Immature natural killer cell (primary cell): Measurements from ENCODE around the gene UBE3B. TPM values are rescaled to one million over a fixed set of nuclear protein-coding genes. Genes with fewer than 3 reads are reported as not detected.
A peak's percentile ranks its signal among the peaks of the same experiment; 100 is the strongest.

Experiments used
- DNase-seq, 3 donors: peaks; one replicate each; pipeline ENCODE4 v3.0.0; 2022; ENCODE audit warnings: mixed read lengths in 1 of 3
- H3K27ac Mint-ChIP-seq, 6 donors: one replicate each; pipeline ENCODE4 v1.8.0; 2020; ENCODE audit warnings: mixed read lengths in 6 of 6, mild to moderate bottlenecking in 5 of 6, inconsistent platforms in 4 of 6, moderate library complexity in 3 of 6
- H3K27me3 Mint-ChIP-seq, 3 donors: one replicate each; pipeline ENCODE4 v1.8.0; 2020 to 2021; ENCODE audit warnings: low read depth in 3 of 3, mild to moderate bottlenecking in 3 of 3, mixed read lengths in 3 of 3, moderate library complexity in 3 of 3, inconsistent platforms in 1 of 3
- H3K36me3 Mint-ChIP-seq, 3 donors: one replicate each; pipeline ENCODE4 v1.8.0; 2020; ENCODE audit warnings: mixed read lengths in 3 of 3, inconsistent platforms in 2 of 3, mild to moderate bottlenecking in 2 of 3
- H3K4me1 Mint-ChIP-seq, 2 donors: one replicate each; pipeline ENCODE4 v1.8.0; 2020; ENCODE audit warnings: inconsistent platforms in 2 of 2, mild to moderate bottlenecking in 2 of 2, mixed read lengths in 2 of 2, moderate library complexity in 1 of 2
- H3K4me3 Mint-ChIP-seq, 5 donors: one replicate each; pipeline ENCODE4 v1.8.0; 2020; ENCODE audit warnings: mild to moderate bottlenecking in 5 of 5, mixed read lengths in 5 of 5, inconsistent platforms in 3 of 5, moderate library complexity in 3 of 5
- H3K9me3 Mint-ChIP-seq, 6 donors: one replicate each; pipeline ENCODE4 v1.8.0; 2020; ENCODE audit warnings: mild to moderate bottlenecking in 6 of 6, mixed read lengths in 6 of 6, inconsistent platforms in 4 of 6, moderate library complexity in 3 of 6
- polyA plus RNA-seq, 3 donors: library from polyadenylated mRNA; unstranded; fragments of 300-500 nt; fragmentation: Illumina TruSeq; gene quantifications; one replicate each; pipeline ENCODE4 v1.2.3, GENCODE V29; 2021

Gene UBE3B
- polyA plus RNA-seq, 3 donors from 2014 or later, result 25.3 to 41.2 (median 34.2) TPM

DNA sequence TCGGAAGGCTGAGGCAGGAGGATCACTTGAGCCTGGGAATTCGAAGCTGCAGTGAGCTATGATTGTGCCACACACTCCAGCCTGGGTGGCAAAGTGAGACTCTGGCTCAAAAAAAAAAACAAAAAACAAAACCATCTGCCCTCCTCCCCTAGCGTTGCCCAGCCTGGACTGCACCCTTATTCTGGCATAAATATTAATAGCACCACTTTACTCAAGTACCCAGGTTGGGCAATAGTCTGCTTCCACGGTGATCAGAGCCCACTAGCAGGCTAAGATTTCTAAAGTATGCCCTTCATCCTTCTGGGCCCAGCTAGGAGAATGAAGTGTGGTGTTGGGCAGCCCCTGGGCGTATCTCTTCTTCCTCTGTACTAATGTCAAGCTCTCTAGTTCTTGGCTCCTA, 33.6 kb upstream of the UBE3B start:
- DNase-seq, result no peak
- peaks cover 8 to 30% (median 9%) of the 10 kb centered on the region in 3 donors for H3K36me3 Mint-ChIP-seq
- no peaks in the 10 kb centered on the region for H3K9me3 Mint-ChIP-seq
- peak overlapping the region in 4 of 5 donors; percentile 39 to 65 (median 54) for H3K4me3 Mint-ChIP-seq
- peaks cover 55 to 62% of the 10 kb centered on the region in 2 donors for H3K4me1 Mint-ChIP-seq
- H3K27ac Mint-ChIP-seq, result peak overlapping the region; percentile 90 to 99 (median 93)
- H3K27me3 Mint-ChIP-seq, result peaks cover 0 to 5% (median 2%) of the 10 kb centered on the region in 3 donors

DNA sequence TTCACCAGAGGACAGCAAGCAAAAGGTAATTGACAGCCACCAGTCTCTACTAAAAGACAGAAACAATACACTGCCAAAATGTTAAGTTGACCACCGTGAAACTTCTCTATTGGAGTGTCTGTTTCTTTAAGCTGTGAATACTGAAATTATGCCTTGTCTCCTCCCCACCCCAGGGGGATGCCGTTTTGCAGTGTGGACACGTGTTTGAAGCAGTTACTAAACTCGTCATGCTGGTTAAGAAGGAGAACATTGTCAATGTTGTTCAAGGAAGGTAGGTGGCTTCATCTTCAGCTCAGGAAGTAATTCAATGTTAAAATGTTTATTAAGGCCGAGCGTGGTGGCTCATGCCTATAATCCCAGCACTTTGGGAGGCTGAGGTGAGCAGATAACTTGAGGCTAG, 33.2 kb upstream of the UBE3B start:
- peaks cover 0 to 5% (median 2%) of the 10 kb centered on the region in 3 donors for H3K27me3 Mint-ChIP-seq
- H3K36me3 Mint-ChIP-seq, result peaks cover 8 to 33% (median 11%) of the 10 kb centered on the region in 3 donors
- DNase-seq, result peak in 1 of 3 donors; percentile 35
- peak overlapping the region; percentile 22 to 65 (median 51) for H3K4me3 Mint-ChIP-seq
- no peaks in the 10 kb centered on the region for H3K9me3 Mint-ChIP-seq
- H3K4me1 Mint-ChIP-seq, result peaks cover 59 to 67% of the 10 kb centered on the region in 2 donors
- H3K27ac Mint-ChIP-seq, result peak overlapping the region; percentile 90 to 99 (median 93)

DNA sequence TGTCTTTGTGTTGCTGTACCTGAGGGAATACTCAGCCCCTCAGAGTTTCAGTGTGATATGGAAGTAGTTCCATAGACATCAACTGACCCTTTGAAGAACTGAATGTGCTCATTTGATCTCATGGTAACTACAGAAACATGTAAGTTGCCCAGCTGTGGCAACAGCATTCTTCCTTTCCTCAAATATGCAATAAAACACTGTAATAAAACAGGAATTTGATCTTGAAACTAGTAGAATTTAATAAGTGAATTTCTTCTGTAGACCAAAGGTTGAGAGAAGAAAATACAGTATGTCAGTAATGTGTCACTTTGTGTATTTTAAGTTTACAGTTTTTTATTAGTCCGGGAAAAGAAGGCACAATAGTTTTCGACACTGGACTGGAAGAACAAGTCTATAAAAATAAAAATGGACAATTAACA, 32.2 kb upstream of the UBE3B start:
- H3K9me3 Mint-ChIP-seq, result no peaks in the 10 kb centered on the region
- peaks cover 67 to 76% of the 10 kb centered on the region in 2 donors for H3K4me1 Mint-ChIP-seq
- H3K27ac Mint-ChIP-seq, result peak overlapping the region; percentile 90 to 99 (median 93)
- peak overlapping the region in 3 of 5 donors; percentile 10 to 65 (median 51) for H3K4me3 Mint-ChIP-seq
- H3K27me3 Mint-ChIP-seq, result peaks cover 0 to 7% (median 2%) of the 10 kb centered on the region in 3 donors
- no peak for DNase-seq
- H3K36me3 Mint-ChIP-seq, result peaks cover 8 to 40% (median 16%) of the 10 kb centered on the region in 3 donors

DNA sequence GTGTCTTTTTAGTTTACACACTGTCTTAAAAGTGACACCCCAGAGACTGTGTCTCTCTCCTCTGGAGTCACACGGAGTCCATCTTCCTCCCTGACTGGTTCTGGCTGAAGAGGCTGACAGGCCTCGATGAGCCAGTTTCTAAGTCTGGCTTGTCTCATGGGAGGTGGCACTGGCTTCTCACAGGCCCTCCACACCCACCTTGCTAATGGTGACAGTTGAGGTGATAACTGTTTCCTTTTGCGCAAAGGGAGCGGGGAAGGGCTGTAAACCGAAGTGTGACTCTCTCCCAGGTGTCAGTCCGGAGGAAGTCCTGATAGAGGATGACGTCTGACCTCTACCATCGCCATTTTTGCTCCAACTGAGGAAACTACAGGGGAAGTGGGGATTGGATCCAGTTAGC, 30.6 kb upstream of the UBE3B start:
- H3K27ac Mint-ChIP-seq, result peak overlapping the region; percentile 90 to 99 (median 93)
- peaks cover 8 to 40% (median 17%) of the 10 kb centered on the region in 3 donors for H3K36me3 Mint-ChIP-seq
- peak overlapping the region; percentile 47 to 57 (median 52) for H3K4me3 Mint-ChIP-seq
- peaks cover 84 to 93% of the 10 kb centered on the region in 2 donors for H3K4me1 Mint-ChIP-seq
- H3K27me3 Mint-ChIP-seq, result peaks cover 0 to 10% (median 2%) of the 10 kb centered on the region in 3 donors
- DNase-seq, result peak; percentile 74 to 84 (median 80)
- no peaks in the 10 kb centered on the region for H3K9me3 Mint-ChIP-seq

DNA sequence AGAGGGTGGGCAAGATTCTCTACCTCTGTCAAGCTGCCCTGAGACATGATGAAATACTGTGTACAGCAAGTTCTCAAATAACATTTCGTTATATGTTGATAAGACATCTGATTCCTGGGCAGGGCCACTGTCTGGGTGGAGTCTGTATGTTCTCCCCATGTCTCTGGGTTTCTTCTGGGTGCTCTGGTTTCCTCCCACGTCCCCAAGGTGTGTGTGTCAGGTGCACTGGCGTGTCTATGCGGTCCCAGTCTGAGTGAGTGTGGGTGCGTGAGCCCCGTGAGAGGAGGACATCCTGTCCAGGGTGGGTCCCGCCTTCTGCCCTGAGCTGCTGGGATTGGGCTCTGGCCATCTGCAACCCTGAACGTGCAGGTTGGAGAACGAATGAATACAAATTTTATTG, 30.0 kb upstream of the UBE3B start:
- Mint-ChIP-seq H3K27ac (peak overlapping the region; percentile 90 to 99 (median 93)), H3K4me1 (peaks cover 90 to 96% of the 10 kb centered on the region in 2 donors), H3K9me3 (no peaks in the 10 kb centered on the region), H3K36me3 (peaks cover 13 to 46% (median 19%) of the 10 kb centered on the region in 3 donors), H3K4me3 (peak overlapping the region; percentile 44 to 55 (median 49)), H3K27me3 (peaks cover 0 to 10% (median 2%) of the 10 kb centered on the region in 3 donors)
- DNase-seq, result peak in 2 of 3 donors; percentile 25 to 58

DNA sequence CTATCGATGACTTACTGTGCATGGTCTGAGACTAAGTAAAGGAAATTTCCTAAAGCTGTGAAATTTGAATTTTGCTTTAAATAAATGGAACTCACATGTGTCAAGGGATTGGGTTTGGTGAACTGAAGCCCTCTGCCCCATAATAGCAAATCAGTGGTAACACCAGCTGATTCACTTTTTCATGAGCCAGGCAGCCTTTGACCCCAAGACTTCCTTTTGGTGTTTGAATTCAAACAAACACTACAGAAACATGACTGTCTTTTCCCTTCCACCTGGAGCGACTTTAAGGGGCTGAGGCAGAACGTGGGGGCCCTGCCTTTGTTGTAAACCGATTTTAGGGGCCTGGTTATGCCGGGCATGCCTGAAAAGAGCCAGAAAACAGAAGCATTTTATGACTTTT, 29.2 kb upstream of the UBE3B start:
- H3K4me3 Mint-ChIP-seq, result peak overlapping the region in 3 of 5 donors; percentile 14 to 33 (median 25)
- H3K27me3 Mint-ChIP-seq, result peaks cover 0 to 10% (median 2%) of the 10 kb centered on the region in 3 donors
- no peaks in the 10 kb centered on the region for H3K9me3 Mint-ChIP-seq
- H3K36me3 Mint-ChIP-seq, result peaks cover 14 to 46% (median 20%) of the 10 kb centered on the region in 3 donors
- H3K4me1 Mint-ChIP-seq, result peaks cover 97 to 100% of the 10 kb centered on the region in 2 donors
- DNase-seq, result no peak
- peak overlapping the region; percentile 73 to 99 (median 93) for H3K27ac Mint-ChIP-seq

DNA sequence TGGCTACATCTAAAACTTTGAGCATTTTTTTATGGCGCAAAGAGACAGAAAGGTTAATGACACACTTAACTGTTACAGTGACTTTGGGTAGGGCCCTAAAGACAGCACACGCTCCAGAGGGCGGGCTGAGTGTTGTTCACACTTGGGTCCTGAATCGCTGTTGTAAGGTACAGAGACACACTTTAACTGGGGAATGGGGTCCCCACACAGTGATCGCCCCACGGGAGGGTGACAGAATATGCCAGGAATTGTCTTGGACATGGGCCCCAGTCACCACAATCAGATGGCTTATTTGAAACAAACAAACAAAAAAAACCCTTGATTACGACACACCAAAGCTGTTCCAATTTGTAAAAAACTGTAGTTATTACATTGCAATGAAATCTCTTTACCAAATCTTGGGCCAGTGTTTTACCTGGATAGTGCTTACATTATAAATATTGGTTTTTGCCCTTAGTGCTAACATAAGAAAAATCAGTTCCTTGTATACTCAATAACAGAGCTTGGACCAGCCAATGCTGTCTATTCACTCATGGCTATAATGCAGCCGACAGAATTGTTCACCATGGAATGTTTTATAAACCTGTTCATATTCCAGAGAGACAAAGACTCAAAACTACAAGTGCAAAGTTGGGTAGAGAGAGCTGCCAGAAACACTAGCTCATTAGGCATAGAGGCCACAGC, 28.6 kb upstream of the UBE3B start:
- peaks cover 0 to 10% (median 2%) of the 10 kb centered on the region in 3 donors for H3K27me3 Mint-ChIP-seq
- peak overlapping the region; percentile 73 to 99 (median 93) for H3K27ac Mint-ChIP-seq
- H3K4me3 Mint-ChIP-seq, result peak overlapping the region in 4 of 5 donors; percentile 25 to 61 (median 45)
- no peaks in the 10 kb centered on the region for H3K9me3 Mint-ChIP-seq
- H3K36me3 Mint-ChIP-seq, result peaks cover 16 to 51% (median 25%) of the 10 kb centered on the region in 3 donors
- DNase-seq, result no peak
- peaks cover 98 to 100% of the 10 kb centered on the region in 2 donors for H3K4me1 Mint-ChIP-seq

DNA sequence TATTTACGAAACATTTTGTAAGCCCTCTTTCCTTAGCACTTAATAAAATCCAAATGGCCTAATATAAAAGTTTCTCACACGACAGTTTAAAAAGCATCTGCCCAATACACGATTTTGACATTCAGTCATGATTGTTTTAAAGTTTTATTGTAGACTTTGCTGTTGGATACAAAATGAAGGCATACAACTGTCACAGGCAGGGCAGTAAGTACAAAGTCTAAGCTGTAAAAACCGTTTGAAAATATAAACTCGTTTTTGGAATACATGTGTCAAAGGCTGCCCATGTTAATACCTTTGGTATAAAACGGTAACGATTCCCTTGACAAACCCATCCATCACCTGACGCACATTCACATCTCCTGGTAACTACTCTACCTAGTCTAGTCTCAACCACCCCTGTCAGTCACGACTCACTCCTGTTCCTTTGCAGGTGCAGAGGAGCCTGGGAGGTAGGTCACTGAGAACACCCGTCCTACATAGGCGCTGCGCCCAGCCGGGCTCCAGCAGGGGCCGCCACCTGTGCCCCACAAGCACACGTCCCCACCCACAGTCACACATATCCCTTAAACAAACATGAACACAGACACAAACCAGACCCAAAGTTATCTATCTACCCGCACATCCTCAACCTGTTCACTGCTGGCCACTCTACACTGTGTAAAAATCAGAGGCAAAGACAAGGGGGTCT, 27.4 kb upstream of the UBE3B start:
- H3K4me1 Mint-ChIP-seq, result peaks cover 93 to 100% of the 10 kb centered on the region in 2 donors
- DNase-seq, result peak in 2 of 3 donors; percentile 31 to 35
- peak overlapping the region; percentile 68 to 89 (median 79) for H3K4me3 Mint-ChIP-seq
- H3K27me3 Mint-ChIP-seq, result peaks cover 0 to 10% (median 2%) of the 10 kb centered on the region in 3 donors
- H3K27ac Mint-ChIP-seq, result peak overlapping the region; percentile 82 to 99 (median 95)
- H3K9me3 Mint-ChIP-seq, result no peaks in the 10 kb centered on the region
- H3K36me3 Mint-ChIP-seq, result peaks cover 16 to 49% (median 25%) of the 10 kb centered on the region in 3 donors

DNA sequence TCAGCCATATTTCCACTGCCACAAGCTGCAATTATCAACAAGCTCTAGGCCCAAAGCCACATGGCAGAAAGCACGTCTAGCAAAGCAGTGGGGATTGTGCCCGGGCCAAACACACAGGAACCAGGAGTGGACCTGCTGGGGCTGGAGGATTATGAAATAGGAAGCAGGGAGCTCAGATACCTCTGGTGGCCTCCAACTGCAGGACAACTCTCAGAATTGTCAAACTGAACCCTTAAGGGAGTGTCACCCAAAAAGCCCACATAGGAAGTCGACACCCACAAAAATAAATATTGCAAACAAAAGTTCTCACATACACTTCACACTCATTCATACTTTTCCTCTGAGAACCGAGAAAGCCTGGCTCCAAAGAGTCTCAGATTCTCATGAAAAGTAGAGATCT, 26.5 kb upstream of the UBE3B start:
- peak; percentile 75 to 80 (median 79) for DNase-seq
- peak overlapping the region; percentile 68 to 89 (median 79) for H3K4me3 Mint-ChIP-seq
- peaks cover 91 to 99% of the 10 kb centered on the region in 2 donors for H3K4me1 Mint-ChIP-seq
- H3K27ac Mint-ChIP-seq, result peak overlapping the region; percentile 82 to 99 (median 95)
- no peaks in the 10 kb centered on the region for H3K9me3 Mint-ChIP-seq
- H3K36me3 Mint-ChIP-seq, result peaks cover 17 to 50% (median 33%) of the 10 kb centered on the region in 3 donors
- peaks cover 0 to 10% (median 2%) of the 10 kb centered on the region in 3 donors for H3K27me3 Mint-ChIP-seq

DNA sequence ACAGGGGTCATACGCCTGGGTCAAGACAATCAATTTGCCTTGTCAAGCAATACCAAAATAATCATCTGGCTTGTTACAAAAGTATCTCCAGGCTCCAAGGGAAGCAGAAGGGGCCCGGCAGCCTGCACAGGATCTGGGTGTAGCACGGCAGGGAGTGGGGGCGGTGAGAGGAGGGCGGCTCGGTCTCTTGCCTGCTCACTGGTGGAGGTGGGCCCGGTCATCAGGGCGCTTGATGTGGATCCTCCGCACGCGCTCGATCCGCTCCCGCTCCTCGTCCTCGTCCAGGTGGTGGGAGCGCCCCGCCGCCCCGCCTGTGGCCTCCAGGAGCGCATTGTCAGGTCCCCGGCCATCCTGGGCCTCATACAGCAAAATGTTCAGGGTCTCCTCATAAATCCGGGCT, 26.0 kb upstream of the UBE3B start:
- H3K27ac Mint-ChIP-seq, result peak overlapping the region; percentile 82 to 99 (median 95)
- no peaks in the 10 kb centered on the region for H3K9me3 Mint-ChIP-seq
- DNase-seq, result no peak
- peaks cover 21 to 54% (median 36%) of the 10 kb centered on the region in 3 donors for H3K36me3 Mint-ChIP-seq
- H3K4me3 Mint-ChIP-seq, result peak overlapping the region; percentile 68 to 89 (median 79)
- peaks cover 91 to 99% of the 10 kb centered on the region in 2 donors for H3K4me1 Mint-ChIP-seq
- H3K27me3 Mint-ChIP-seq, result peaks cover 0 to 10% (median 2%) of the 10 kb centered on the region in 3 donors

DNA sequence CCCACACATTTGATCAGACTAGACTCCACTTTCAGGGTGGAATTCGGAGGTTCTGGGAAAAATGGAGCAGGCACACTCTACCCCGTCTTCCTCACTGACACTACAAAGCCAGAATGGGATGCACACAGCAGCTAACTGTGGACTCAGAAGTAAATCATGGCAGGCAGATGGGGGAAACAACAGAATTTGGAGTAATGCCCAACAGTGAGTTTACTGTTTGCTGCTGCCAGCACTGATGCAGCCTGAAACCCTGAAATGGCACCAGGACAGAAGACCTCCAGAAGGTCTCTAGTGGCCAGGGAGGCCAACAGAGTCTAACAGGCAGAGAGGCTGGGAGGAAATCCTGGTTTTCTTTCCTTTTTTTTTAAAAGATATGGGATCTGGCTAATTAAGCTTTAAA, 24.9 kb upstream of the UBE3B start:
- Mint-ChIP-seq H3K4me1 (peaks cover 91 to 99% of the 10 kb centered on the region in 2 donors), H3K9me3 (no peaks in the 10 kb centered on the region), H3K36me3 (peaks cover 29 to 56% (median 46%) of the 10 kb centered on the region in 3 donors), H3K4me3 (peak overlapping the region; percentile 67 to 89 (median 73)), H3K27me3 (peaks cover 0 to 10% (median 0%) of the 10 kb centered on the region in 3 donors), H3K27ac (peak overlapping the region; percentile 82 to 99 (median 95))
- DNase-seq, result no peak

DNA sequence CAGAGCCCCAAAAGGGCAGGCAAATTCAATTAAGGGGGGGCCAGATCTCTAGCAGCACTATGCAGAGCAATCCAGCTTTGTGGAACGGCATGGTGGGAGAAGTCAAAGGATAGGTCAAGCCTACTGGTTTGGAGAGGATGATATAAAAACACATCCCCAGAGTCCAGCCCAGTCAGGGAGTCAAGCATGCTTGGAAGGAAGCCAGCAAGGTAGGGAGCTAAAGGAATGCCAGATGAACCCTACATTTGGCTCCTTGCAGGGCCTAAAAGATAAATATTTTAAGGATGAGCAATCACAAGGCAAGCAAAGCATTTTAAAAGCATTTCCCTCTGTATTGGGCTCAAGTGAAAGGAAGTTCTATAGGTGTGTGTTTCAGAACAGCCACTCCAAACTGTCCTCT, 21.7 kb upstream of the UBE3B start:
- no peak for DNase-seq
- peak overlapping the region in 4 of 6 donors; percentile 7 to 98 (median 28) for H3K27ac Mint-ChIP-seq
- no peaks in the 10 kb centered on the region for H3K9me3 Mint-ChIP-seq
- peaks cover 93 to 99% of the 10 kb centered on the region in 2 donors for H3K4me1 Mint-ChIP-seq
- peaks cover 2 to 3% (median 3%) of the 10 kb centered on the region in 3 donors for H3K27me3 Mint-ChIP-seq
- H3K36me3 Mint-ChIP-seq, result peaks cover 35 to 63% (median 54%) of the 10 kb centered on the region in 3 donors
- peak overlapping the region in 1 of 5 donors; percentile 17 for H3K4me3 Mint-ChIP-seq

DNA sequence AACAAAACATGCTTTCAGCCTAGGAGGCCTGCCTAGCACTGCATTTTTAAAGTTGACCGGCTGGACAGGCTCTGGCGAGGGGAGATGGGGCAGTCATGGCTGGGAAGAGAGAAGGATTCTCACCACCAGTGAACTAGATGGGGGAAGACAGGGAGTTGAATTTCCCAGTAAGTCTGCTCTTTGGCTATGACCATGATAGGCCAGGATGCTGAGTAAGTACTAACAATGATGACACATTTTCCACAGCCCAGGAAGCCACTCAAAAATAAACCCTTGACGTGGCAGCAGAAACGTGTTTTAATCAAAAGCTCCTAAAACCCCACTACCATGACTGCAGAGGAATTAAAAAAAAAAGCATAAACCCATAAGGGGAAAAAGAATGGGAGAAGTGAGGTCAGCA, 19.3 kb upstream of the UBE3B start:
- Mint-ChIP-seq H3K27ac (peak overlapping the region; percentile 85 to 98 (median 96)), H3K9me3 (no peaks in the 10 kb centered on the region), H3K4me1 (peaks cover 93 to 99% of the 10 kb centered on the region in 2 donors), H3K4me3 (peak overlapping the region; percentile 67 to 85 (median 80)), H3K36me3 (peaks cover 30 to 57% (median 51%) of the 10 kb centered on the region in 3 donors), H3K27me3 (peaks cover 3 to 5% (median 4%) of the 10 kb centered on the region in 3 donors)
- no peak for DNase-seq
